SK-N-SH treated with all-trans-retinoic acid at 6 μM for 48 hours (cell line): ENCODE data around the gene ESRRA.

Experiments
- ZFP3 ChIP-seq: fragments of 250-450 bp; sonication (Bioruptor Pico); IDR thresholded peaks from 2 replicates; pipeline ENCODE4 v1.5.0; 2020; ENCODE audit warnings: mild to moderate bottlenecking, moderate library complexity
- ZFP30 ChIP-seq: fragments of 450-650 bp; formaldehyde crosslinking; IDR thresholded peaks from 2 replicates; pipeline ENCODE4 v1.5.0; 2022; ENCODE audit warnings: mild to moderate bottlenecking, moderate library complexity
- ZNF565 ChIP-seq: fragments of 450-650 bp; formaldehyde crosslinking; conservative IDR thresholded peaks from 2 replicates; pipeline ENCODE4 v1.5.0; 2020; ENCODE audit warnings: low read depth, mild to moderate bottlenecking, moderate library complexity
- ZNF70 ChIP-seq: fragments of 450-650 bp; formaldehyde crosslinking; IDR thresholded peaks from 2 replicates; pipeline ENCODE4 v1.5.0; 2020; ENCODE audit warnings: mild to moderate bottlenecking, moderate library complexity

DNA sequence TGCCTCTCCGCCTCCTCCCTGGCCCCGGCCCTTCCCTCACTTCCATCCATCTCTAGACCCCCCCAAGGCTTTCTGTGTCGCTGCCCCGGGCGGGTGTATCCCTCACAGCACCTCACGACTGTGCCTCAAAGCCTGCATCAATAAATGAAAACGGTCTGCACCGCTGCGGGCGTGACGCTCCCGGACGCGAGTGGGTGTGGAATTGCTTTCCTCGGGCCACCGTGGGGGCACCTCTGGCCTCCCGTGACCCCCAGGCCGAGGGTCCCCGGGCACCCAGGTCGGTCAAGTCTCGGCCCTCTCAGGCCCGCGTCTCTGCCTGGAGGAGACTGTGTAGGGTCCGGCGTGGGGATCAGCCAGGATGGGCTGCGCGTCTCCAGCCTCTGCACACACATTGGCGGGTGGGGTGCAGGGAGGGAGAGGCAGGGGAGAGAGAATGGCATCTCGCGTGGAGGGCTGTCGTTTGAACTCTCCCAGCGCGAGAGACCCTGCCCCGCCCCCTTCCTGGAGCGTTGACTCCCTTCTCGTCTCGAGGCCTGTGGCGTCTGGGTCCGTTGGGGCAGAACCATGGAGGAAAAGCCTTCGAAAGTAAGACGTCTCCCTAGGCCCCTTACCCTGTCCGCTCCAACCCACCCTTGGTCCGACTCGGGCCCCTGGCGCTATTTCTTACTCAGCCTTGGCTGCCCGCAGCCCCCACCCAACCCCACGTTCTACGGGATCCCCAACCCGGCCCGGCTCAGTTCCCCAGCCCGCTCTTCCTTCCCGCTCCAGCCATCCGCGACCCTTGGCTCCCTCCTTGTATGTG lies 5.3 kb upstream of the ESRRA start, which contains the start of gene CATSPERZ:
- TF ChIP-seq ZNF565 (no peak), ZFP30 (CRISPR knock-in tag) (no peak), ZFP3 (CRISPR knock-in tag) (no peak), ZNF70 (CRISPR knock-in tag) (no peak)
